OCI-LY3 (cell line): ENCODE results near the gene PID1.

Source experiments
- EZH2phosphoT487 ChIP-seq: fragments of 200-600 bp; shearing (Covaris generic); IDR thresholded peaks from 2 replicates; pipeline ENCODE4 v1.6.1; 2018; ENCODE audit warnings: antibody characterized with exemption, mixed run types, low read depth
- TF ChIP-seq, protein P1 (sequence below): fragments of 200-600, 300-600 bp; sonication (generic); IDR thresholded peaks from 2 replicates; pipeline ENCODE4 v1.5.1; 2014; ENCODE audit warnings: antibody characterized with exemption, low read length, low read depth

DNA sequence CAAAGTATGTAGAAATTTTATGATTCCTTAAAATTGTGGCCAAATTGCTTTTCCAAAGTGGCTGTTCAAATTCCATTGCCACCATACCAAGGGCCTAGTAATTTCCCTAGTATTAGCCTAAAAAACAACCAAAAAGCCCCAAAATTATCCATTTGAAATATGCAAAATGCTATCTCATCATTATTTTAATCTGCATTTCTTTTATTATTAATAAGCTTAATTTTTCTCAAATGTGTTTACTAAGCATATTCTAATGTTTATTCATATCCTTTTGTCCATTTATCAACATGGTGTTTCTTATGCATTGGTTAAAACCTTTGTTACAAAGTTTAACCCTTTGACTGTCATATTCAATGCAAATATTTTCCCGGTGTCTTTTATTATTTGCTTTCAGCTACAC lies 48.0 kb downstream of the PID1 start:
- TF ChIP-seq, protein P1, sequence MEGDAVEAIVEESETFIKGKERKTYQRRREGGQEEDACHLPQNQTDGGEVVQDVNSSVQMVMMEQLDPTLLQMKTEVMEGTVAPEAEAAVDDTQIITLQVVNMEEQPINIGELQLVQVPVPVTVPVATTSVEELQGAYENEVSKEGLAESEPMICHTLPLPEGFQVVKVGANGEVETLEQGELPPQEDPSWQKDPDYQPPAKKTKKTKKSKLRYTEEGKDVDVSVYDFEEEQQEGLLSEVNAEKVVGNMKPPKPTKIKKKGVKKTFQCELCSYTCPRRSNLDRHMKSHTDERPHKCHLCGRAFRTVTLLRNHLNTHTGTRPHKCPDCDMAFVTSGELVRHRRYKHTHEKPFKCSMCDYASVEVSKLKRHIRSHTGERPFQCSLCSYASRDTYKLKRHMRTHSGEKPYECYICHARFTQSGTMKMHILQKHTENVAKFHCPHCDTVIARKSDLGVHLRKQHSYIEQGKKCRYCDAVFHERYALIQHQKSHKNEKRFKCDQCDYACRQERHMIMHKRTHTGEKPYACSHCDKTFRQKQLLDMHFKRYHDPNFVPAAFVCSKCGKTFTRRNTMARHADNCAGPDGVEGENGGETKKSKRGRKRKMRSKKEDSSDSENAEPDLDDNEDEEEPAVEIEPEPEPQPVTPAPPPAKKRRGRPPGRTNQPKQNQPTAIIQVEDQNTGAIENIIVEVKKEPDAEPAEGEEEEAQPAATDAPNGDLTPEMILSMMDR, result no peak
- no peak for TF ChIP-seq EZH2phosphoT487
